Kidney epithelial cell (primary cell): Measurements from ENCODE around the gene TFF2. TPM values are rescaled to one million over a fixed set of nuclear protein-coding genes. Genes with fewer than 3 reads are reported as not detected.

Experiments
- DNase-seq: peaks from one replicate; pipeline ENCODE4 v3.0.0-alpha.2; 2010; ENCODE audit warnings: low read depth
- H3K27me3 ChIP-seq: 2 replicates; pipeline ENCODE4 v1.6.0; 2011; ENCODE audit warnings: low read length; ENCODE audit not compliant: control insufficient read depth, insufficient read depth
- H3K36me3 ChIP-seq: 2 replicates; pipeline ENCODE4 v1.5.1; 2011; ENCODE audit warnings: low read length; ENCODE audit not compliant: control insufficient read depth, insufficient read depth
- H3K4me3 ChIP-seq: 2 replicates; pipeline ENCODE4 v1.5.1; 2011; ENCODE audit warnings: low read depth, mild to moderate bottlenecking, control low read depth, low read length
- CTCF ChIP-seq: IDR thresholded peaks from 2 replicates; pipeline ENCODE4 v1.5.1; 2011; ENCODE audit warnings: mild to moderate bottlenecking, moderate library complexity, low read length, control low read depth, inconsistent platforms; ENCODE audit not compliant: insufficient read depth, poor library complexity, severe bottlenecking
- total RNA-seq: library from RNA; depleted of rRNA; stranded (reverse); fragments of >200 nt; gene quantifications from 2 replicates; pipeline ENCODE4 v1.2.3, GENCODE V29; 2015

The TFF2 gene
- total RNA-seq, 1 donor from 2014 or later: not detected

GRCh38 chr21:42312626-42313104, 38.1 kb downstream of the TFF2 start:
- H3K27me3 ChIP-seq: peaks cover 16% of the 10 kb centered on the region
- H3K4me3 ChIP-seq: no peak overlapping the region
- no peak for DNase-seq
- no peaks in the 10 kb centered on the region for H3K36me3 ChIP-seq
- TF ChIP-seq CTCF: no peak

- Histone ChIP-seq H3K27me3 (peaks cover 18% of the 10 kb centered on the region), H3K4me3 (no peak overlapping the region), H3K36me3 (no peaks in the 10 kb centered on the region)
- no peak for DNase-seq
- no peak for TF ChIP-seq CTCF
These were observed 38.8 kb downstream of the TFF2 start for GRCh38 chr21:42311816-42312625.

GRCh38 chr21:42311160-42311559, 39.6 kb downstream of the TFF2 start:
- DNase-seq: no peak
- H3K4me3 ChIP-seq: no peak overlapping the region
- no peak for TF ChIP-seq CTCF
- H3K27me3 ChIP-seq: peaks cover 18% of the 10 kb centered on the region
- H3K36me3 ChIP-seq: no peaks in the 10 kb centered on the region

- H3K4me3 ChIP-seq: no peak overlapping the region
- no peak for TF ChIP-seq CTCF
- H3K27me3 ChIP-seq: peaks cover 20% of the 10 kb centered on the region
- no peak for DNase-seq
- no peaks in the 10 kb centered on the region for H3K36me3 ChIP-seq
These were observed 40.3 kb downstream of the TFF2 start for GRCh38 chr21:42310411-42311001.

GRCh38 chr21:42309753-42310213, 41.0 kb downstream of the TFF2 start:
- Histone ChIP-seq H3K36me3 (no peaks in the 10 kb centered on the region), H3K27me3 (peaks cover 22% of the 10 kb centered on the region), H3K4me3 (no peak overlapping the region)
- no peak for DNase-seq
- TF ChIP-seq CTCF: peak; percentile 83
